RWPE2 (cell line): ENCODE measurements around the gene WTAP.

Source experiments
- ATAC-seq: fragments of 200-7000 bp; cut with Tn5 transposase; 3 replicates; pipeline ENCODE4 v1.9.1; 2021; ENCODE audit warnings: low read depth
- DNase-seq: peaks from one replicate; pipeline ENCODE4 v3.0.0-alpha.2; 2020; ENCODE audit warnings: low spot score
- H3K27ac ChIP-seq: fragments of 450-650 bp; 2 replicates; pipeline ENCODE4 v1.5.1; 2017; ENCODE audit warnings: mild to moderate bottlenecking; ENCODE audit not compliant: poor library complexity, severe bottlenecking
- H3K27me3 ChIP-seq: fragments of 250-450 bp; sonication (Bioruptor Pico); 2 replicates; pipeline ENCODE4 v1.5.1; 2021; ENCODE audit warnings: mild to moderate bottlenecking, moderate library complexity; ENCODE audit not compliant: insufficient read depth, poor library complexity, severe bottlenecking
- H3K36me3 ChIP-seq: fragments of 250-450 bp; sonication (Bioruptor Pico); 2 replicates; pipeline ENCODE4 v1.5.1; 2020; ENCODE audit warnings: low read depth, mild to moderate bottlenecking, moderate library complexity
- H3K4me1 ChIP-seq: fragments of 250-450 bp; sonication (Bioruptor Pico); 2 replicates; pipeline ENCODE4 v1.5.1; 2021; ENCODE audit warnings: mild to moderate bottlenecking, moderate library complexity; ENCODE audit not compliant: insufficient read depth, poor library complexity, severe bottlenecking
- H3K4me3 ChIP-seq: fragments of 250-450 bp; sonication (Bioruptor Pico); 2 replicates; pipeline ENCODE4 v1.5.1; 2021; ENCODE audit warnings: mild to moderate bottlenecking, moderate library complexity; ENCODE audit not compliant: severe bottlenecking
- H3K9me3 ChIP-seq: fragments of 250-450 bp; sonication (Bioruptor Pico); 2 replicates; pipeline ENCODE4 v1.5.1; 2021; ENCODE audit warnings: mild to moderate bottlenecking, moderate library complexity; ENCODE audit not compliant: severe bottlenecking
- TF ChIP-seq, protein P1 (sequence below): fragments of 450-650 bp; IDR thresholded peaks from one replicate; pipeline ENCODE4 v1.5.1; 2017; ENCODE audit warnings: mild to moderate bottlenecking, moderate library complexity; ENCODE audit not compliant: poor library complexity, severe bottlenecking

The WTAP gene

DNA sequence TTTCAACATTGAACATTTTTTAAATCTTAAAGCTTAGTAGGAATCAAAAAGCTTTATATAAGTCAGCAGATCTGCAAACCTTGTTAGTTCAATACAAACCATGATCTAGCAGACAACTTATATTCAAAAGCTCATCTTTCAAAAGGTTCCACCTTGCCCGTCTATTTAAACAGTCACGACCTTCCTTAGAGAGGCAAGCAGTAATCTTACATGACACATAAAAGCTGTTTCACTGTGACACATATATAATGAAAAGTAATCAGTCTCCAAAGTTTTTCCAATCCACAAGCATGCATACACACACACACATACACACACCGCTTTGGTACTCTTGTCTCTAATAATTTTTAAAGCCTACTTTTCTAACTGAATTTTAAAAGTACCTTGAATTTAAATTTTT, 47.2 kb upstream of the WTAP start:
- no peaks in the 10 kb centered on the region for H3K27me3 ChIP-seq
- no peak overlapping the region for H3K4me3 ChIP-seq
- no peaks in the 10 kb centered on the region for H3K4me1 ChIP-seq
- no peaks in the 10 kb centered on the region for H3K9me3 ChIP-seq
- no peak for ATAC-seq
- no peak overlapping the region for H3K27ac ChIP-seq
- no peak for DNase-seq
- TF ChIP-seq, protein P1, sequence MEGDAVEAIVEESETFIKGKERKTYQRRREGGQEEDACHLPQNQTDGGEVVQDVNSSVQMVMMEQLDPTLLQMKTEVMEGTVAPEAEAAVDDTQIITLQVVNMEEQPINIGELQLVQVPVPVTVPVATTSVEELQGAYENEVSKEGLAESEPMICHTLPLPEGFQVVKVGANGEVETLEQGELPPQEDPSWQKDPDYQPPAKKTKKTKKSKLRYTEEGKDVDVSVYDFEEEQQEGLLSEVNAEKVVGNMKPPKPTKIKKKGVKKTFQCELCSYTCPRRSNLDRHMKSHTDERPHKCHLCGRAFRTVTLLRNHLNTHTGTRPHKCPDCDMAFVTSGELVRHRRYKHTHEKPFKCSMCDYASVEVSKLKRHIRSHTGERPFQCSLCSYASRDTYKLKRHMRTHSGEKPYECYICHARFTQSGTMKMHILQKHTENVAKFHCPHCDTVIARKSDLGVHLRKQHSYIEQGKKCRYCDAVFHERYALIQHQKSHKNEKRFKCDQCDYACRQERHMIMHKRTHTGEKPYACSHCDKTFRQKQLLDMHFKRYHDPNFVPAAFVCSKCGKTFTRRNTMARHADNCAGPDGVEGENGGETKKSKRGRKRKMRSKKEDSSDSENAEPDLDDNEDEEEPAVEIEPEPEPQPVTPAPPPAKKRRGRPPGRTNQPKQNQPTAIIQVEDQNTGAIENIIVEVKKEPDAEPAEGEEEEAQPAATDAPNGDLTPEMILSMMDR, result no peak
- H3K36me3 ChIP-seq, result peaks cover 54% of the 10 kb centered on the region

DNA sequence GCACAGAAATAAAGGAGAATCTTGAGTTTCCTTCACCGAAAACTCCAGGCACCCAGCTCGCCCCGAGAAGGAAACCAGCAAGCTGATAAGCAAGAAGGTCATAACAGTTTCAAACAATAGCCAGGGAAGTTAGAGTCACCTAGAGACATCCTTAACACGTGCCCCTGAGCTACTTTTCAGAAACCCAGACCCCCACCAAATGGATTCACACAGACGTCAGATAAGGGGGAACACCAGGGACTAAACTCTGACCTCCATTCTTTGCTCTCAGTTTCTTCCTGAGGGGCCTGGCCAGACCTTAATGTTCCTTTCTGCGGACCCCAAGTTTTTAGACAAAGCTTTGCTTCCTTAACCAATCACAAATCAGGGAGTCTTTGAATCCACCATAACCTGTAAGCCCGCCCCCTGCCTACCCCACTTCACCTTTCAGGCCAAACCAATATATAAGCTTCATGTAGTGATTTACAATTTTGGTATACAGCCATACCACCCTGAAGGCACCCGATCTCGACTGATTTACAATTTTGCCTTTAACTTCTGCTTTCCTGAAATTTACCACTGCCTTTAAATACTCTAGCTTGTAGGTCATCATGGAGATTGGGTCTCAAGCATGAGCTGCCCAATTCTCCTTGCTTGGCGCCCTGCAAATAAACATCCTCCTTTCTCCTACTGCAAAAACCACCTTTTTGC, 46.0 kb upstream of the WTAP start:
- Histone ChIP-seq H3K27me3 (no peaks in the 10 kb centered on the region), H3K4me3 (no peak overlapping the region), H3K27ac (no peak overlapping the region), H3K36me3 (peaks cover 65% of the 10 kb centered on the region), H3K9me3 (no peaks in the 10 kb centered on the region), H3K4me1 (no peaks in the 10 kb centered on the region)
- ATAC-seq (no peak), DNase-seq (no peak)
- TF ChIP-seq, protein P1, result no peak

DNA sequence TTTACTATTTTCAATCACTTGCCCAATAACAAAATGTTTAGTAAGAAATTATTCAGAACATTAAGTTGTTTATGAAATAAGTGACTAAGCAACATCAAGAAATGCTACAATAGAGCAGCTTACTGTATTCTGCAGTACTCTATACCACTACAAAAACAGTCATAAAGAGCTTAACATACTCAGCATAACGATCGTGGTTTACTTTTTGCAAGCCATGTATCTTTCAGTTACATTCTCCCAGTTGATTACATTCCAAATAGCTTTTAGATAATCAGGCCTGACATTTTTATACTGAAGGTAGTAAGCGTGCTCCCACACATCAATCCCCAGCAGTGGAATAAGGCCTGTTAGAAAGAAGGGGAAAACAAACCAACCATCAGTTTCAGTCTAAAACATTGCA, 45.0 kb upstream of the WTAP start:
- Histone ChIP-seq H3K27me3 (no peaks in the 10 kb centered on the region), H3K4me3 (no peak overlapping the region), H3K27ac (no peak overlapping the region), H3K4me1 (no peaks in the 10 kb centered on the region), H3K9me3 (no peaks in the 10 kb centered on the region), H3K36me3 (peaks cover 75% of the 10 kb centered on the region)
- ATAC-seq (no peak), DNase-seq (no peak)
- TF ChIP-seq, protein P1, result no peak

DNA sequence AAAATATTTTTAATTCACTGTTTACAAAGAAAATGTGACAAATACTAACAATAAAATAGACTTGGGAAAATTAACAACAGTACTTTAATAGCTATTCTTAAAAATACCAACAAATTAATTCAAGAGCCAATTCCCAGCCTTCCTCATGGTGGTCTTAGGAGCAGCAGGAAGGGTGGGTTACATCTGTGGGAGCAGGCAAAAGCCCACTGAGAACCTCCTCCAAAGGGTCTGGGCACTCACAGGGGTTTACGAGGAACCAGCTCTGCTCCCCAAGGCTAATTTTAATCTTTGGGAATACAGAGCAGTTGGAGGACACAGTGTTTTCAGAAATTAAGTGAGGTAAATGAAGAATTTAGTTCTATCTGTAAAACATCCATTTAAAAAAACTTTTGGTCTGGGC, 44.5 kb upstream of the WTAP start:
- Histone ChIP-seq H3K36me3 (peaks cover 79% of the 10 kb centered on the region), H3K4me1 (no peaks in the 10 kb centered on the region), H3K9me3 (no peaks in the 10 kb centered on the region), H3K27ac (no peak overlapping the region), H3K4me3 (no peak overlapping the region), H3K27me3 (no peaks in the 10 kb centered on the region)
- DNase-seq (no peak), ATAC-seq (no peak)
- TF ChIP-seq, protein P1, result no peak

DNA sequence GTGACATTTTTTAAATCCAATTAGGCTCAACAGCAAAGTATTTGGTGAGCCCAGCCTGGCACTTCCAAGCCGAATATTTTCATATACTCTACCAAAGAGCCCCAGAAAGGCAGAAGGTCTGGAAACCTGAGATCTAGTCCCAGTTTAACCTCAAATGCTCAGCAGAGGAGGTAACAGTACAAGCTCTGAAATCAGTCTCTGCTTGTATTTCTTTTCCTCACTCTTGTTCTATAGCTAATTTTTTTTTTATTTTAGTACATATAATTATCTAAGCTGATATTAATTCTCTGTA, 43.3 kb upstream of the WTAP start:
- no peak for DNase-seq
- Histone ChIP-seq H3K27me3 (no peaks in the 10 kb centered on the region), H3K36me3 (peaks cover 74% of the 10 kb centered on the region), H3K9me3 (no peaks in the 10 kb centered on the region), H3K27ac (no peak overlapping the region), H3K4me1 (no peaks in the 10 kb centered on the region), H3K4me3 (no peak overlapping the region)
- ATAC-seq, result no peak
- TF ChIP-seq, protein P1, result no peak
